Colonic mucosa (tissue), 4 donors: ENCODE measurements around the gene SPTSSB. TPM values are rescaled to one million over a fixed set of nuclear protein-coding genes. Genes with fewer than 3 reads are reported as not detected.

Source experiments
- DNase-seq: peaks from one replicate; pipeline ENCODE4 v3.0.0-alpha.2; 2020
- H3K27ac ChIP-seq: fragments of 200-600 bp; one replicate; pipeline ENCODE4 v1.8.0; 2021
- H3K27me3 ChIP-seq: fragments of 200-600 bp; one replicate; pipeline ENCODE4 v1.8.0; 2021
- H3K36me3 ChIP-seq: fragments of 200-600 bp; one replicate; pipeline ENCODE4 v1.8.0; 2021
- H3K4me1 ChIP-seq: fragments of 200-600 bp; one replicate; pipeline ENCODE4 v1.8.0; 2021; ENCODE audit warnings: mild to moderate bottlenecking
- H3K4me3 ChIP-seq: fragments of 200-600 bp; one replicate; pipeline ENCODE4 v1.8.0; 2021
- H3K9ac ChIP-seq, 2 donors: one replicate each; pipeline ENCODE4 v1.7.0; 2013; ENCODE audit warnings: control low read depth in 2 of 2, low read depth in 2 of 2, low read length in 2 of 2
- H3K9me3 ChIP-seq: fragments of 200-600 bp; one replicate; pipeline ENCODE4 v1.8.0; 2021
- intact Hi-C: fragments of 100-400 bp; cut with DNase I; formaldehyde crosslinking; loops from one replicate; pipeline ENCODE4 v1.14.1; 2022
- total RNA-seq, 2 donors: library from RNA; stranded (reverse); fragmentation: NEBNext Ultra II Directional in 1 of 2; extraction: Animal tissue kit (Norgen Biotek cat#: 25700) in 1 of 2; gene quantifications; one replicate each; pipeline ENCODE4 v1.2.1, GENCODE V29; 2021
- TF ChIP-seq, protein P1 (sequence below): fragments of 200-600 bp; IDR thresholded peaks from one replicate; pipeline ENCODE4 v1.8.0; 2022; ENCODE audit warnings: antibody characterized with exemption, mild to moderate bottlenecking
- donor health status: healthy.
- donor health status: DM: no; HTN: no; CAD: no.
- donor health status: DM: no; HTN: no; CAD: no.

The SPTSSB gene
- total RNA-seq, 2 donors from 2014 or later = 1.6 to 3.5 TPM

DNA sequence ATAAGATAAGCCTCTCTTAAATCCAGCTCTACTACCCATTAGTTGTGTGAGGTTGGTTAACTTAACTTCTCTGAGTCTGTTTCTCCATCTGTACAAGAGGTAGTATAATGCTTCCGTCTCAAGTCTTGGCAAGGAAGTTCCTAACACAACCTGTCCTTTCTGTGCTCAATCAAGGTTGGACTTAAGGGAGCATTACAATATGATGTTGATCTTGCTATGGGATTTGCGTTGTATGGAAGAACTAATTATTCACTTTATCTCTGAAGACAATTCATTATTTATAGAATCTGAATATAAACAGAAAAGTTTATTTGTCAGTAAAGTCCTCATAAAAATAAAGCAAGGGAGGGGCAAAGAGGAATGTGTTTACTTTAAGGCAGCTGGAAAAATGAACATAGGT, 18.9 kb upstream of the SPTSSB start:
- H3K4me3 ChIP-seq = no peak overlapping the region
- intact Hi-C loops = no loop called here

DNA sequence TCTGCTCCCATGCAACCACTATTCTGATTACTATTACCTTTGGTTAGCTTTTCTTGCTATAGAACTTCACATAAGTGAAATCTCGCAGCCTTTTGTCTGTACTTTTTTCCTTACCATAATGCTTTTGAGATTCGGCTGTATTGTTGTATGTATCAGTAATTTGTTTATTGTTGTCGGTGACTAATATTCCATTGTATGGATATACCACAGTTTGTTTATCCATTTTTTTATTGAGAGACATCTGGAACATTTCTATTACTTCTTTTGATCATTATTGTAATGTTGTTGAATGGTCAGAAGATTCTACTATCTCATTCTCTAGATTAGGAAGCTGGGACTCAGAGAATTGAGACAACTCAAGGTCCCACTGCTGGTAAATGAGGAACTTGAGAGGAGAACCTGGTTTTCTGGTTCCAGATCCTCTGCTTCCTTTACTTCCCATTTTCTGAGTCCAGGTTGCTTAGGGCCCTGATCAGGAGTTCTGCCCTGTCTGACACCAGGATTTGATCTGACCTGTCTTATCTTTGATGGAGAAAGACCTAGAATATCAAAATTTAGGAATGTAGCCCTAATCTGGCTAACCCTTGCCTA, 18.2 kb upstream of the SPTSSB start:
- no peak overlapping the region for H3K27ac ChIP-seq
- TF ChIP-seq, protein P1, sequence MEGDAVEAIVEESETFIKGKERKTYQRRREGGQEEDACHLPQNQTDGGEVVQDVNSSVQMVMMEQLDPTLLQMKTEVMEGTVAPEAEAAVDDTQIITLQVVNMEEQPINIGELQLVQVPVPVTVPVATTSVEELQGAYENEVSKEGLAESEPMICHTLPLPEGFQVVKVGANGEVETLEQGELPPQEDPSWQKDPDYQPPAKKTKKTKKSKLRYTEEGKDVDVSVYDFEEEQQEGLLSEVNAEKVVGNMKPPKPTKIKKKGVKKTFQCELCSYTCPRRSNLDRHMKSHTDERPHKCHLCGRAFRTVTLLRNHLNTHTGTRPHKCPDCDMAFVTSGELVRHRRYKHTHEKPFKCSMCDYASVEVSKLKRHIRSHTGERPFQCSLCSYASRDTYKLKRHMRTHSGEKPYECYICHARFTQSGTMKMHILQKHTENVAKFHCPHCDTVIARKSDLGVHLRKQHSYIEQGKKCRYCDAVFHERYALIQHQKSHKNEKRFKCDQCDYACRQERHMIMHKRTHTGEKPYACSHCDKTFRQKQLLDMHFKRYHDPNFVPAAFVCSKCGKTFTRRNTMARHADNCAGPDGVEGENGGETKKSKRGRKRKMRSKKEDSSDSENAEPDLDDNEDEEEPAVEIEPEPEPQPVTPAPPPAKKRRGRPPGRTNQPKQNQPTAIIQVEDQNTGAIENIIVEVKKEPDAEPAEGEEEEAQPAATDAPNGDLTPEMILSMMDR = no peak
- DNase-seq = no peak
- H3K36me3 ChIP-seq = no peaks in the 10 kb centered on the region
- no peaks in the 10 kb centered on the region for H3K27me3 ChIP-seq
- intact Hi-C loops = no loop called here
- no peaks in the 10 kb centered on the region for H3K4me1 ChIP-seq
- no peak overlapping the region for H3K4me3 ChIP-seq
- H3K9ac ChIP-seq = no peak overlapping the region
- no peaks in the 10 kb centered on the region for H3K9me3 ChIP-seq

More for the DNA sequence above, 18.9 kb upstream of the SPTSSB start:
- no peak overlapping the region for H3K9ac ChIP-seq
- H3K9me3 ChIP-seq = no peaks in the 10 kb centered on the region
- no peak for DNase-seq
- H3K27ac ChIP-seq = no peak overlapping the region
- H3K4me1 ChIP-seq = no peaks in the 10 kb centered on the region
- H3K27me3 ChIP-seq = no peaks in the 10 kb centered on the region
- no peaks in the 10 kb centered on the region for H3K36me3 ChIP-seq
- TF ChIP-seq, protein P1 = no peak

DNA sequence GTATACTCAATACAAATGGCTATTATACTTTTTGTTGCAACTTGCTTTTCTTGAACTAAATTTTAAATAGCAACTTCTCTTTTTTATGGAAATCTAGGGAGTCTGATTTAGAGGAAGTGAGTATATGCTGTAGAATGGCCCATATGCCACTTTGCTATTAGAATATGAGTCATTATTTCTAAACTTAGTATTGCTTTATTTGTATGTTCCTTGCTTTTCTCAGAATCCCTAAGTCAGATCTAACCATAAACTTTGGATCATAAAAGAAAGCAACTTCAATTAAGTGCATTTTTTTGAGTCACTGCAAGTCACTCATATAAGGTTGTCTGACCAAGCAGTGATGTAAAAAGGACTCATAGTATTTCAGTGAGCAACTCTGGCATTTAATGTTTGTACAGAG, 17.5 kb upstream of the SPTSSB start:
- Histone ChIP-seq H3K4me1 (no peaks in the 10 kb centered on the region), H3K9ac (no peak overlapping the region), H3K9me3 (no peaks in the 10 kb centered on the region), H3K27ac (no peak overlapping the region), H3K4me3 (no peak overlapping the region), H3K27me3 (no peaks in the 10 kb centered on the region), H3K36me3 (no peaks in the 10 kb centered on the region)
- no peak for DNase-seq
- intact Hi-C loops = no loop called here
- TF ChIP-seq, protein P1 = no peak

DNA sequence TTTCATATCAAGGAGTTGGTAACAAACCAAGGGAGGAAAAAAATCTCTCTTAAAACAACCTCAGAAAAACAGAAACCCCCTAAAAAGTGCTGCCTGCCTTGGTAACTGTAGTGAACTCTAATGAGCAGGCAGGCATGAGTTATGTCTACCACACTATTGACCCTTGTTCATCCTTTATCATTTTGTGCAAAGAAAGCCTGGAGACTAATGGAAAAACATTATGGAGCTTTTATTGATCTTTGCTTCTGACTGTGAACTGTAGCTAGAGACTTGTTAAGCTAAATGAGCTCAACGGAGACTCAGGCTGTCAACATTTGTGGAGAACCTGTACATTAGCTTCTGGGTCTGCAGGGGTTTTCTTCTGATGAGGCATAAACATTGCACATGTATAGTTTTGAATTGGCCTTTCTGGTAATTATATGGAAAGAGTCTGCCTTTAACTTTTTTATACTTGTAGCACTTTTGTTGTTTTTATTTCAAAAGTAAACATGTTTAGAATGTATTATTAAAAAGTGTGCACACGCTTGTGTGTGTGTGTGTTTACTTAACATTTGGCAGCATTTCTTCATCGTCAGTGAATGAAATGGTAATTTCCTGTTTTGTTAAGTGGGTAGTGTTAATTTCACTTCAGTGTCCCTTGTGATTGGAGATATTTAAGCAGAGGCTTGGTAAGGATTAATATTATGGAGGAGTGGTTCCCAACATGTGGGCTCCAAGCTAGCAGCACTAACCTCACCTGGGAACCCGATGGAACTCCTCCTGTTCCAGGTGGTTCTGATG, 15.9 kb upstream of the SPTSSB start:
- Histone ChIP-seq H3K4me3 (no peak overlapping the region), H3K4me1 (no peaks in the 10 kb centered on the region), H3K9ac (no peak overlapping the region), H3K27me3 (no peaks in the 10 kb centered on the region), H3K27ac (no peak overlapping the region), H3K36me3 (no peaks in the 10 kb centered on the region), H3K9me3 (no peaks in the 10 kb centered on the region)
- TF ChIP-seq, protein P1 = no peak
- DNase-seq = no peak
- intact Hi-C loops = no loop called here

DNA sequence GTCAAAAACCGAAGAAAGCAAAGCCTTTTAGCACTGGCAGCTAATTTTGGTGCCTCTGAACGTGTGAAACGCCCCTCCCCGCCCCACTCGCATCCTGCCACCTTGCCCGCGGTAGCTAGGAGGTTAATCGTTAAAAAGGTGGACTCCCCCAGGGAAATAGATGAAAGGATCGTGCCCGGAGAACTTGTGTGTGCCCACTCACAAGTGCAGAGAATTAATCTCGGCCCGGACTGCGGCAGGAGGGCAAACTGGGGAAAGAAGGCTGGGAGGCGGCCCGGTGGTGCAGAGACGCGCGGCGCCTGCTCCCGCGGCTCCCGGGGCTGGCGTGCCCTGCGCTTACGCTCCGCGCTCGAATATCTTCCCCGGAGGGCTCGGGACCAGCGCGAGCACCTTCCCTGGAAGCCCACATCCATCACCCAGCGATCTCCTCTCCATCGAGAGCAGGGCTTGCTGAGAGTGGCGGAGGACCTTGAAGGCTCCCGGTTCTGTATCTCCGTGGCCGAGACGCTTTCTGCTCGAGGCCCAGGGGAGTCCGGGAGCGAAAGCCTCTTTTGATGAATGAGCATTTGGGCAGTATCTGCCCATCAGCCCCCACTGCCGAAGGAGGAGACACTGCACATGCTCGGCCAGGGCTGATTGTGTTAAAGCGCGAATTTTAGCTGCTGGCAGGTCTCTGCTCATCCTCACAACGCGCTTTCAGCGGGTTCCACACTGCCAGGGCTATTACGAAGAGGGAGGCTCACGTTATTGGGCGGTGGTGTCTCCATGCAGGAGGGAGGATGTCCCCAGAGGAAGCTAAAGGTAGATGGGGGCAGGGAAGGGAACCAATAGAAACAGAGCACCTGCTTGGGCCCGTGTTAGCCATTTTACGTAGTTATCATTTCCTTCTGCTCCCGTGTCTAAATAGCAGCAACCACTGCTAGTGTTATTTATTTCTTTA, 1.3 kb upstream of the SPTSSB start:
- Histone ChIP-seq H3K9me3 (no peaks in the 10 kb centered on the region), H3K27ac (no peak overlapping the region), H3K9ac (no peak overlapping the region), H3K36me3 (no peaks in the 10 kb centered on the region), H3K27me3 (no peaks in the 10 kb centered on the region), H3K4me1 (peaks cover 13% of the 10 kb centered on the region), H3K4me3 (peak overlapping the region; percentile 39)
- peak; percentile 25 for DNase-seq
- intact Hi-C loops = no loop called here
- TF ChIP-seq, protein P1 = no peak
